Measurements from ENCODE around the gene TNS1. TPM values are rescaled to one million over a fixed set of nuclear protein-coding genes. Genes with fewer than 3 reads are reported as not detected.

TNS1 gene
- total and polyA plus RNA-seq, 10 of the 15 experiments (the other 5 are each of a cell fraction or from before 2014, with no cell fraction given), result 0.05 to 0.44 TPM; not detected in 8

GRCh38 chr2:217774232-217774631 is 228.6 kb downstream of the TNS1 start:
- Histone ChIP-seq H4K20me1 (ENCODE audit: control insufficient read depth, insufficient read depth) (no peaks in the 10 kb centered on the region), H3K4me3 (no peak overlapping the region), H3K9ac (ENCODE audit: control insufficient read depth, insufficient read depth, low read length) (no peak overlapping the region), H3K4me1 (ENCODE audit: control insufficient read depth, insufficient read depth, low read length) (no peaks in the 10 kb centered on the region), H3K36me3 (ENCODE audit: control insufficient read depth in 2 of 2, insufficient read depth in 2 of 2, low read length in 1 of 2) (no peaks in the 10 kb centered on the region), H3K27me3 (replicated peaks in 1 of 2; ENCODE audit: control insufficient read depth in 2 of 2, insufficient read depth in 2 of 2, low read length in 1 of 2) (no peaks in the 10 kb centered on the region), H3K4me2 (ENCODE audit: control insufficient read depth, insufficient read depth) (no peak overlapping the region), H2AFZ (ENCODE audit: control insufficient read depth, low read depth, low read length) (no peak overlapping the region), H3K27ac (ENCODE audit: control insufficient read depth, insufficient read depth) (no peak overlapping the region), H3K79me2 (ENCODE audit: control insufficient read depth, insufficient read depth, low read length) (no peaks in the 10 kb centered on the region), H3K9me3 (replicated peaks; ENCODE audit: control insufficient read depth, insufficient read depth, low read length) (no peaks in the 10 kb centered on the region)
- intact Hi-C loops (cut with micrococcal nuclease; ENCODE audit: unreplicated experiment), result no loop called here
- SMC1A ChIA-PET (ENCODE audit: uncharacterized antibody, unreplicated experiment), result interaction anchor here (1.5 kb wide), 1 partner anchor 11 kb away, joined by 6 read pairs; no protein-coding TSS in a partner anchor
- DNase-seq (ENCODE audit: low read depth, low spot score) (no peak), ATAC-seq (no peak), FAIRE-seq (no peak)
- no peak for TF ChIP-seq EED (IDR thresholded peaks at IDR 0.05; ENCODE audit: low read depth)
- no peak for TF ChIP-seq SMARCA5 (IDR thresholded peaks at IDR 0.05)
- TF ChIP-seq RAD21 (IDR thresholded peaks at IDR 0.05; ENCODE audit: insufficient read depth, low read depth, low read length), result no peak
- TF ChIP-seq SIX5 (IDR thresholded peaks at IDR 0.05; ENCODE audit: low read depth, low read length, severe bottlenecking), result no peak
- TF ChIP-seq ZNF207 (IDR thresholded peaks at IDR 0.05; ENCODE audit: borderline replicate concordance), result no peak
- TF ChIP-seq E2F4 (IDR thresholded peaks at IDR 0.05; ENCODE audit: low read depth, low read length), result no peak
- no peak for TF ChIP-seq PBX3 (IDR thresholded peaks at IDR 0.05; ENCODE audit: insufficient replicate concordance, low read depth, low read length)
- TF ChIP-seq NFXL1 (IDR thresholded peaks at IDR 0.05; ENCODE audit: borderline replicate concordance), result no peak
- no peak for TF ChIP-seq STAT1 (conservative IDR thresholded peaks at IDR 0.05)
- no peak for TF ChIP-seq MLLT1 (IDR thresholded peaks at IDR 0.05)
- no peak for TF ChIP-seq YBX1 (IDR thresholded peaks at IDR 0.05)
- TF ChIP-seq LARP7 (IDR thresholded peaks at IDR 0.05), result no peak
- no peak for TF ChIP-seq JUND (IDR thresholded peaks at IDR 0.05; ENCODE audit: low read depth, low read length)
- TF ChIP-seq YY1 (IDR thresholded peaks at IDR 0.05; ENCODE audit: low read depth, low read length), result no peak
- no peak for TF ChIP-seq USF1 (IDR thresholded peaks at IDR 0.05; ENCODE audit: borderline replicate concordance, extremely low read length, insufficient read depth, low read depth, low read length)
- RAD21 ChIA-PET (ENCODE audit: unreplicated experiment), result no interaction called here
- no TSS peak for BruUV-seq (replicated peaks)
- POLR2A ChIA-PET, result no interaction called here
- WGBS (ENCODE audit: insufficient coverage, insufficient replicate concordance, low lambda C conversion rate, missing lambda C conversion rate), result 12% methylated on average over 3 of the region's 3 CpGs
- in situ Hi-C loops (cut with MboI), result no loop called here
- CTCF ChIA-PET, result interaction anchor here (9.1 kb wide), 1 partner anchor 15 kb away, joined by 85 read pairs; no protein-coding TSS in a partner anchor
